ENCODE data around the gene RFX3.

Gene RFX3

DNA sequence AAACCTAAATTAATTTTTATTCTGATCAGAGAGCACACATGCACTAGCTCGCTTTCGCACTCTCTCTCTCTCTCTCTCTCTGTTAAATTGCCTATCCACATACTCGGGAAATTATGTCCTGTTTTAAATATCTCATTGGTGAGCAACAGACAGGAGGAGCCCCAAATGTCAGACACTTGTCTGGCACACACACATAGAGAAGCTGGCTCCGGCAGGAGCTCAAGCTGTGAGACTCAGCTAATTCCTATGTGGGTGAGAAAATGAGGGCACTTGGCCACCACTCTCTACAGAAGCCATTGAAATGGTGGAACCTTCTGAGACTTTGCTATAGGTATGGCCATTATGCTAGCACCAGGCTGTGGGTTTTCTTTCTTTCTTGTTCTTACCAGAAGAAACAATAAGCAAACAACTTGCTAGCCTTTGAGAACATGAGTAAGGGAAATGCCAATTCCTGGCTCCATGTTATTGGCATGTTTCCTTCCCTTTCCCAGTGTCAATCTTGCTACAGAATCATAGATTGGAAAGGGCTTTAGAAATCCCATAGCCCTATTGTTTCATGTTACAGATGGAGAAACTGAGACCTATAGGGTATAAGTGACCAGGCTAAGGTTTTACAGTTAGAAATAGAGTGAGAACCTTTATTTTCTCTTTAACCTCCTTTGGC is 9.0 kb downstream of the RFX3 start:
- ChIA-PET POLR2A (no interaction called here), CTCF (interaction anchor here (1.1 to 1.5 kb wide), 2 partner anchors 11 to 823 kb away, joined by 3 to 5 read pairs; no protein-coding TSS in a partner anchor)
- no peak overlapping the region for H3K4me3 ChIP-seq (ENCODE audit: low read depth, low read length)
- DNase-seq (ENCODE audit: low read depth, low spot score) = no peak
- TF ChIP-seq, protein P1, sequence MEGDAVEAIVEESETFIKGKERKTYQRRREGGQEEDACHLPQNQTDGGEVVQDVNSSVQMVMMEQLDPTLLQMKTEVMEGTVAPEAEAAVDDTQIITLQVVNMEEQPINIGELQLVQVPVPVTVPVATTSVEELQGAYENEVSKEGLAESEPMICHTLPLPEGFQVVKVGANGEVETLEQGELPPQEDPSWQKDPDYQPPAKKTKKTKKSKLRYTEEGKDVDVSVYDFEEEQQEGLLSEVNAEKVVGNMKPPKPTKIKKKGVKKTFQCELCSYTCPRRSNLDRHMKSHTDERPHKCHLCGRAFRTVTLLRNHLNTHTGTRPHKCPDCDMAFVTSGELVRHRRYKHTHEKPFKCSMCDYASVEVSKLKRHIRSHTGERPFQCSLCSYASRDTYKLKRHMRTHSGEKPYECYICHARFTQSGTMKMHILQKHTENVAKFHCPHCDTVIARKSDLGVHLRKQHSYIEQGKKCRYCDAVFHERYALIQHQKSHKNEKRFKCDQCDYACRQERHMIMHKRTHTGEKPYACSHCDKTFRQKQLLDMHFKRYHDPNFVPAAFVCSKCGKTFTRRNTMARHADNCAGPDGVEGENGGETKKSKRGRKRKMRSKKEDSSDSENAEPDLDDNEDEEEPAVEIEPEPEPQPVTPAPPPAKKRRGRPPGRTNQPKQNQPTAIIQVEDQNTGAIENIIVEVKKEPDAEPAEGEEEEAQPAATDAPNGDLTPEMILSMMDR (IDR thresholded peaks at IDR 0.05; ENCODE audit: insufficient read depth, low read length, missing control alignments) = no peak

DNA sequence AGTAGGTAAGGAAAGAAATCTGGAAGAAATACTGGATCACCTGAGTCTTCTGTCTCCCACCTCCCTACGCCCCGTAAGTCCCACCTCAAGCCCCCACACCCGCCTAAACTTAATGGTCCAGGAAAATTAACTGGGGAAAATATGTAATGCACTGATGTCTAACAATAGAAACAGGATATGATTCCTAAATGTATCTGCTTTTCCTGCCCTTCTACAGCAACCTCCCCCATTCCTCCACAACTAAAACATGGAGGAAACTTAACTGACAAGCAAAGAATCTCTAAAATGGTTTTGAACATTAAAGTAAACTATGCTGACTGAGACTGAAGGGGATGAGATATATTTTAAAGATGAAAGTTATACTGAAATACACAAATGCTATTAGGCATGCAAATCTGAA is 10.4 kb downstream of the RFX3 start:
- ChIA-PET CTCF (interaction anchor here (1.5 kb wide), 1 partner anchor 12 kb away, joined by 5 read pairs; no protein-coding TSS in a partner anchor), POLR2A (no interaction called here)
- no peak overlapping the region for H3K4me3 ChIP-seq (ENCODE audit: low read depth, low read length)
- no peak for DNase-seq (ENCODE audit: low read depth, low spot score)
- TF ChIP-seq, protein P1 (IDR thresholded peaks at IDR 0.05; ENCODE audit: insufficient read depth, low read length, missing control alignments) = no peak

DNA sequence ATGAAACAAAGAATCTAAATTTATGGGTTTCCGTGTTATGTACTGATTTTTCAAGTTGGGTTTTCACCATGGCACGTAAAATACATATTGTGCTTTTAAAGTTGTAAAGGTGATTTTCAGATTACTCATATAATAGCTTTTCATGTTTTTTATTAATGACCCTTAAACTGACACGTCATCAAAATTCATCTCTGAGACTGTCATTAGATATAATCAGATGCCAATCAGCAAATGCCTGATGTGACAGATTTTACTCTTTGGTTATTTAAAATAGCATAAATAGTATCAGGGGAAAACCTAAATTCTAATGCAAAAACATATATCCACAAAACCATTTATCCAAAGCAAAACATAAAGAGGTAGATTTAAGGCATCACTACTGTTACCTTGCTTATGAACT is 11.0 kb downstream of the RFX3 start:
- ChIA-PET POLR2A (no interaction called here), CTCF (no interaction called here)
- DNase-seq (ENCODE audit: low read depth, low spot score) = no peak
- no peak overlapping the region for H3K4me3 ChIP-seq (ENCODE audit: low read depth, low read length)
- TF ChIP-seq, protein P1 (IDR thresholded peaks at IDR 0.05; ENCODE audit: insufficient read depth, low read length, missing control alignments) = no peak

- no peak overlapping the region for H3K4me3 ChIP-seq (ENCODE audit: low read depth, low read length)
- DNase-seq (ENCODE audit: low read depth, low spot score) = no peak
- POLR2A ChIA-PET = no interaction called here
- TF ChIP-seq, protein P1 (IDR thresholded peaks at IDR 0.05; ENCODE audit: insufficient read depth, low read length, missing control alignments) = no peak
- CTCF ChIA-PET = no interaction called here
Observed at GRCh38 chr9:3513265-3513818, 12.5 kb downstream of the RFX3 start.

DNA sequence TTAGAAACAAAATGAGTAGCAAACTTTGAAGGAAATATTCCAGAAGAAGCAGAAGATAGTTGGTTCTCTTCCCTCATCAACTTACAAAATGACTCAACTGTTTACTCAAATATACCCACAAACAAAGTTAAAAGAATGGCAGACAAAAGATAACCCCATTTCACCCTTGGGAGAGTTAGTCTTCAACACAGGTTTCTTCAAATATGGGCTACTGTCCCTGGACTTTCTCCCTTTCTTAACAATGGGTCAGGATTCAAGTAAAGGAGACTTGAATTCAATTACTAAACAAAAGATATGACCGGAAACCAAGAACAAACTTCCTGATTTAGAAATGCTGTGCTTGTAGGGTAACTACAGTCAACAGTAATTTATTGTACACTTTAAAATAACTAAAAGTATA is 14.2 kb downstream of the RFX3 start:
- H3K4me3 ChIP-seq (ENCODE audit: low read depth, low read length) = no peak overlapping the region
- ChIA-PET POLR2A (no interaction called here), CTCF (no interaction called here)
- DNase-seq (ENCODE audit: low read depth, low spot score) = no peak
- TF ChIP-seq, protein P1 (IDR thresholded peaks at IDR 0.05; ENCODE audit: insufficient read depth, low read length, missing control alignments) = no peak

DNA sequence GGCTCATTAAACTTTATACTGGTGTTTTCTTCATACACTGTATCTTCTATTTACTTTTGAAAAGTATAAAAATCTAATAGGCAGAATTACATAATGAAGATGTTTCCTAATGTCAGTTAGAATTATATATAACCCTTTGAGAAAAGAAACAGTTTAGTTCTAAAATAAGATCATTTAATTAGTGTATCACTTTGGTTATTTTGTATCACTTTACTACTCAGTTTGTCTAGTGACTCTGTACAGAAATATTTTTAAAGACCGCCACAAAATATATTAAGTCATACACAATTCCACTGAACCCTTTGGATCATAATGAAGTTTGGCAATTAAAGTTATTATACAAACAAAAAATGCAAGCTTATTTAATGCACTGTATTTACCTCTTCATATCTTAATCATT is 15.0 kb downstream of the RFX3 start:
- ChIA-PET CTCF (no interaction called here), POLR2A (no interaction called here)
- DNase-seq (ENCODE audit: low read depth, low spot score) = no peak
- TF ChIP-seq, protein P1 (IDR thresholded peaks at IDR 0.05; ENCODE audit: insufficient read depth, low read length, missing control alignments) = no peak
- H3K4me3 ChIP-seq (ENCODE audit: low read depth, low read length) = no peak overlapping the region
